Vagina (tissue), 2 donors: ENCODE measurements around the gene CD44. TPM values are rescaled to one million over a fixed set of nuclear protein-coding genes. Genes with fewer than 3 reads are reported as not detected.

Experiments used
- DNase-seq, 2 donors: peaks; one replicate each; pipeline ENCODE4 v3.0.0-alpha.2; 2017; ENCODE audit errors: extremely low spot score in 2 of 2
- H3K27ac ChIP-seq: fragments of 200-600 bp; sonication (generic); one replicate; pipeline ENCODE4 v1.5.1; 2019
- H3K27me3 ChIP-seq: fragments of 200-600 bp; sonication (generic); one replicate; pipeline ENCODE4 v1.5.1; 2019
- H3K36me3 ChIP-seq, 2 donors: fragments of 200-600 bp; sonication (generic); one replicate each; pipeline ENCODE4 v1.5.1; 2017 to 2019
- H3K4me1 ChIP-seq: fragments of 200-600 bp; sonication (generic); one replicate; pipeline ENCODE4 v1.5.1; 2019
- H3K4me3 ChIP-seq, 2 donors: fragments of 200-600 bp; sonication (generic); 1 replicate in 1 of 2; 2 replicates in 1 of 2; pipeline ENCODE4 v1.5.1; 2016 to 2019
- H3K9me3 ChIP-seq: fragments of 200-600 bp; sonication (generic); one replicate; pipeline ENCODE4 v1.5.1; 2019
- POLR2A ChIP-seq, 2 donors: fragments of 450-650 bp; IDR thresholded peaks; one replicate each; pipeline ENCODE4 v1.6.1; 2017; ENCODE audit warnings: antibody characterized with exemption in 2 of 2, mild to moderate bottlenecking in 2 of 2, moderate library complexity in 2 of 2
- POLR2AphosphoS5 ChIP-seq, 2 donors: sonication (generic); formaldehyde crosslinking; IDR thresholded peaks; one replicate each; pipeline ENCODE4 v1.9.0; 2017; ENCODE audit warnings: antibody characterized with exemption in 2 of 2, mild to moderate bottlenecking in 2 of 2, low read depth in 1 of 2; ENCODE audit not compliant: insufficient read depth in 1 of 2
- intact Hi-C: fragments of 100-400 bp; cut with DNase I; formaldehyde crosslinking; loops from one replicate; pipeline ENCODE4 v1.15.1; 2023
- total RNA-seq: library from RNA; depleted of rRNA; stranded (reverse); fragments of >200 nt; gene quantifications from one replicate; pipeline ENCODE4 v1.2.3, GENCODE V29; 2016
- TF ChIP-seq, protein P1 (sequence below), 3 experiments: fragments of 450-650 bp in 2 of 3; fragments of 200-600 bp in 1 of 3; sonication (generic) in 1 of 3; IDR thresholded peaks; one replicate each; pipeline ENCODE4 v1.5.1; 2017 to 2019; ENCODE audit warnings: antibody characterized with exemption in 3 of 3, mild to moderate bottlenecking in 2 of 3, moderate library complexity in 2 of 3

CD44 gene
- total RNA-seq, 1 donor from 2014 or later, result 869 TPM

DNA sequence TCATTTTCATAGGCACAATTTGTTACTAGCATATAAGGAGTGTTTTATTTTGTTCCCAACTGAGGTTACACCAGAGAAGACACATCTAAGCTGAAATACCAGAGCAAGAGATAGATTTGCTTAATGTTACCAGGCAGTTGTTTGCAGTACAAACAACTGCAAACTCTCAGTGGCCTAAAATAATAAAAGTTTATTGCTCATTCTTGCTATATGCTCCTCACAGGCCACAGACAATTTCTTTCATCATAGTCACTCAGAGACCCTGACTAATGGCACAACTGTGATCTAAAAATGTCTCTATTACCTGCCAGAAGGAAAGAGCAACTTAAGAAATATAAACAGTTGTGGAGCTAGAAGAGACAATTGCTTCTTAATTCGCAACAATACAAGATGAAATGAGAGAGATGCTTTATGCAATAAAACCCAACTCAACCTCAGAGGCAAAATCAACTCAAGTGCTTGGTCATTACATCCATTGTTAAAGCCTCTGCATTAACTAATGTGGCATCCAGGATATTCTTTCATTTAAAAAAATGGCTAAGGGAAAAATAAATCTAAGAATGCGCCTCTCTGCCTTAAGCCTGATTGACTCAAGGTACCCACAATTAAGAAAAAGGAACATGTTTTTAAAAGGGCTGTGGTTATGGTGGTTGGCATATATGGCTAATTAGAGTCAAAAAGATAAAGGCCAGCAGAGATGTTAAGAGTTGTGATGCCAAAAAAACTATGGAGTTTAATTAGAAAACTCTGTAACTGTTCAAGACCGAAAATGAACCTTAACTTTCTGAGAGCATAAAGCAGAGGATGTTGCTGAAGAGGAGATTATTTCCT, 103.7 kb downstream of the CD44 start:
- TF ChIP-seq, protein P1, sequence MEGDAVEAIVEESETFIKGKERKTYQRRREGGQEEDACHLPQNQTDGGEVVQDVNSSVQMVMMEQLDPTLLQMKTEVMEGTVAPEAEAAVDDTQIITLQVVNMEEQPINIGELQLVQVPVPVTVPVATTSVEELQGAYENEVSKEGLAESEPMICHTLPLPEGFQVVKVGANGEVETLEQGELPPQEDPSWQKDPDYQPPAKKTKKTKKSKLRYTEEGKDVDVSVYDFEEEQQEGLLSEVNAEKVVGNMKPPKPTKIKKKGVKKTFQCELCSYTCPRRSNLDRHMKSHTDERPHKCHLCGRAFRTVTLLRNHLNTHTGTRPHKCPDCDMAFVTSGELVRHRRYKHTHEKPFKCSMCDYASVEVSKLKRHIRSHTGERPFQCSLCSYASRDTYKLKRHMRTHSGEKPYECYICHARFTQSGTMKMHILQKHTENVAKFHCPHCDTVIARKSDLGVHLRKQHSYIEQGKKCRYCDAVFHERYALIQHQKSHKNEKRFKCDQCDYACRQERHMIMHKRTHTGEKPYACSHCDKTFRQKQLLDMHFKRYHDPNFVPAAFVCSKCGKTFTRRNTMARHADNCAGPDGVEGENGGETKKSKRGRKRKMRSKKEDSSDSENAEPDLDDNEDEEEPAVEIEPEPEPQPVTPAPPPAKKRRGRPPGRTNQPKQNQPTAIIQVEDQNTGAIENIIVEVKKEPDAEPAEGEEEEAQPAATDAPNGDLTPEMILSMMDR (IDR thresholded peaks at IDR 0.05), result no peak
- no peak for TF ChIP-seq POLR2AphosphoS5 (IDR thresholded peaks at IDR 0.05; ENCODE audit: insufficient read depth in 1 of 2, low read depth in 1 of 2)
- TF ChIP-seq POLR2A (IDR thresholded peaks at IDR 0.05), result no peak
- H3K27me3 ChIP-seq, result no peaks in the 10 kb centered on the region
- DNase-seq, result no peak
- no peaks in the 10 kb centered on the region for H3K36me3 ChIP-seq
- no peak overlapping the region for H3K27ac ChIP-seq
- H3K4me1 ChIP-seq, result no peaks in the 10 kb centered on the region
- intact Hi-C loops, result no loop called here
- H3K4me3 ChIP-seq, result no peak overlapping the region
- no peaks in the 10 kb centered on the region for H3K9me3 ChIP-seq

DNA sequence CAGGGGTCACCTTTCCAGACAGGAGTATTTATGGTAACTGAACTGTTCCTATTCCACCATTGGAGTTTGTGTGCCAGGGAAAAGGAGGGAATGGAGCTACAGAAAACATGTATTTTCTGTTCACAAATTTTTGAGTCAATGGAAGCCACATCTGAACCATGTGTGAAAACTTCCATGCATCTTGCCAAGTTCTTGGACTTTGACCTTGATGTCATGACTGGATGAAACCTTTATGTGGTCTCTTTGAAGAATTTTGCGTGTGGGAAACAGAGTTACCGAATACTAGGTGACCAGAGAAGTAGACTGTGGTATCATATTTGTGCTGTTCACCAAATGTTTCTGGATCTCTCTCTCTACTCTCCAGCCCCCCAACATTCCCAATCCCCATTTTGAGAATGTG, 104.8 kb downstream of the CD44 start:
- DNase-seq, result no peak
- TF ChIP-seq, protein P1 (IDR thresholded peaks at IDR 0.05), result no peak
- no peak for TF ChIP-seq POLR2A (IDR thresholded peaks at IDR 0.05)
- TF ChIP-seq POLR2AphosphoS5 (IDR thresholded peaks at IDR 0.05; ENCODE audit: insufficient read depth in 1 of 2, low read depth in 1 of 2), result no peak
- no peaks in the 10 kb centered on the region for H3K36me3 ChIP-seq
- H3K9me3 ChIP-seq, result no peaks in the 10 kb centered on the region
- H3K27ac ChIP-seq, result no peak overlapping the region
- intact Hi-C loops, result no loop called here
- H3K27me3 ChIP-seq, result no peaks in the 10 kb centered on the region
- H3K4me3 ChIP-seq, result no peak overlapping the region
- no peaks in the 10 kb centered on the region for H3K4me1 ChIP-seq

DNA sequence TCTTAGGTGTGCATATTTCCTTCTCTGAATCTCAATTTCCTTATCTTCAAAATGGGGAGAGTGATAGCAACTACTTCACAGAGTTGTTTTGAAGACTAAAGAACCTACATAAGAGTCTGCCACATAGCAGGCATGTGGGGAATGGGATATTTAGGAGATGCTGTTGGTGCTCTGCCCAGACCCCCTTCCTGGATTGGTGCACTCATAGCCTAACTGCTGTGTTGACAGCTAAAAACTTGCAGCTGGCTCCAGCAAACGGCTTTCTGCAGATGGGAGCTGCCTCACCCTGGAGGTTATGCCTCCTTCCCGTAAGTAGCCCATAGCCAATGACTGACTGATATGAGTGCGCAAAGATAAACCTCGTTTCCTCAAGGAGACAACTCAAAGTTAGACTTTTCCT, 106.1 kb downstream of the CD44 start:
- no peak overlapping the region for H3K27ac ChIP-seq
- no peak for DNase-seq
- H3K4me1 ChIP-seq, result no peaks in the 10 kb centered on the region
- H3K36me3 ChIP-seq, result no peaks in the 10 kb centered on the region
- TF ChIP-seq, protein P1 (IDR thresholded peaks at IDR 0.05), result no peak
- TF ChIP-seq POLR2A (IDR thresholded peaks at IDR 0.05) (no peak), POLR2AphosphoS5 (IDR thresholded peaks at IDR 0.05; ENCODE audit: insufficient read depth in 1 of 2, low read depth in 1 of 2) (no peak)
- no peak overlapping the region for H3K4me3 ChIP-seq
- no peaks in the 10 kb centered on the region for H3K27me3 ChIP-seq
- no peaks in the 10 kb centered on the region for H3K9me3 ChIP-seq
- intact Hi-C loops, result no loop called here

DNA sequence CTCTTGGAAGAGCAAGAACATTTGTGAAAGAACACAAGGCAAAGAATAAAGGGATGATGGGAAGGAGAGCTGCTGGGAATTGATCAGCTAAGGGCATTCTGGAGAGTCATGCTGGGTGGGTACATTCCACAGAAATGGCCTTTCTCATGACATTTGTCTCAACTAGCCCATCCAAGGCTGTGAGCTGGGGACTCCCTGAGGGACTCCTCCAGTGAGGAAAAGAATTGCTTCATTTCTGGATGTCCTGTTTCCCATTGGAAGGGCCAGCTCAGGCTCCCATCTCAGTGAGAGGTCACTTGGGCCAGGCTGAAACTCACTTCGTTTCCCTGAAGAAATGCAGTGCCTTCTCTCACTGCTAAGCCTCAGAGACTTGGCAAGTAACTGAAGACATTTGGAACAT, 106.8 kb downstream of the CD44 start:
- Histone ChIP-seq H3K27me3 (no peaks in the 10 kb centered on the region), H3K36me3 (no peaks in the 10 kb centered on the region), H3K9me3 (no peaks in the 10 kb centered on the region), H3K4me3 (no peak overlapping the region), H3K27ac (peak overlapping the region; percentile 69), H3K4me1 (no peaks in the 10 kb centered on the region)
- no peak for TF ChIP-seq POLR2AphosphoS5 (IDR thresholded peaks at IDR 0.05; ENCODE audit: insufficient read depth in 1 of 2, low read depth in 1 of 2)
- no peak for TF ChIP-seq POLR2A (IDR thresholded peaks at IDR 0.05)
- TF ChIP-seq, protein P1 (IDR thresholded peaks at IDR 0.05), result no peak
- no peak for DNase-seq
- intact Hi-C loops, result no loop called here

DNA sequence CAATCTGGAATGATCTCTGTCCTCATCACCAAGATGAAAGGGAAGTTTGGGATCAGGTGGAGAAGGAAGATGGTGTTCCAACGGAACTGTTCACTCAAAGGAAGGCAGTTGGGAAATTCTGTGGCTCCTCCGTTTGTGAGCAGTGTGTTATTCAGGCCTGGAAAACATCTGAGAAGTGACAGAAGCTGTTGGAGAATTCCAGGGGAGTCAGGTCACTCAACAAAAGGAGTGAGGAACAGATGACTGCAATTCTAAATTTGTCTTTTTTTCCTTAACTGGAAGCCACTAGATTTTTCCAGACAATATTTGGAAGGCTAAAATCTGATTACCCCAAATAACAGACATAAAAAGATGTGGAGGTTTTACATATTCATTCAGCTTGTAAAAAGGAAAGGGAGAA, 107.8 kb downstream of the CD44 start:
- no peak overlapping the region for H3K4me3 ChIP-seq
- H3K27me3 ChIP-seq, result no peaks in the 10 kb centered on the region
- intact Hi-C loops, result no loop called here
- H3K4me1 ChIP-seq, result no peaks in the 10 kb centered on the region
- no peak for DNase-seq
- TF ChIP-seq, protein P1 (IDR thresholded peaks at IDR 0.05), result no peak
- TF ChIP-seq POLR2A (IDR thresholded peaks at IDR 0.05) (no peak), POLR2AphosphoS5 (IDR thresholded peaks at IDR 0.05; ENCODE audit: insufficient read depth in 1 of 2, low read depth in 1 of 2) (peak; percentile 21 to 71)
- H3K9me3 ChIP-seq, result no peaks in the 10 kb centered on the region
- peak overlapping the region; percentile 69 for H3K27ac ChIP-seq
- H3K36me3 ChIP-seq, result no peaks in the 10 kb centered on the region
